Measurements from ENCODE around the gene PCDHA8.

Gene PCDHA8

GRCh38 chr5:140855772-140856674 lies 15.0 kb downstream of the PCDHA8 start, which contains the start of gene PCDHA10:
Gene PCDHA10 (plus strand): TSS chr5:140855897. CDS start chr5:140856049, 152 bp downstream.
- Histone ChIP-seq H3K4me1 (no peaks in the 10 kb centered on the region), H3K27ac (no peak within 1 kb of the TSS), H4K20me1 (no peaks in the 10 kb centered on the region), H3K9me3 (peaks cover 26% of the 10 kb centered on the region), H3K4me3 (no peak within 1 kb of the TSS), H3K9ac (no peak within 1 kb of the TSS), H3K27me3 (no peaks in the 10 kb centered on the region), H3K4me2 (no peak within 1 kb of the TSS), H3K36me3 (no peaks in the 10 kb centered on the region)
- TF ChIP-seq Cebpa-rat (IDR thresholded peaks at IDR 0.05), result no peak

GRCh38 chr5:140857177-140857986 lies 16.4 kb downstream of the PCDHA8 start:
- peaks cover 39% of the 10 kb centered on the region for H3K9me3 ChIP-seq
- TF ChIP-seq Cebpa-rat (IDR thresholded peaks at IDR 0.05), result no peak
- H3K27ac ChIP-seq, result no peak overlapping the region
- no peaks in the 10 kb centered on the region for H3K27me3 ChIP-seq
- no peak overlapping the region for H3K4me3 ChIP-seq
- H3K9ac ChIP-seq, result no peak overlapping the region
- no peaks in the 10 kb centered on the region for H3K4me1 ChIP-seq
- H3K4me2 ChIP-seq, result no peak overlapping the region
- H3K36me3 ChIP-seq, result no peaks in the 10 kb centered on the region
- no peaks in the 10 kb centered on the region for H4K20me1 ChIP-seq

DNA sequence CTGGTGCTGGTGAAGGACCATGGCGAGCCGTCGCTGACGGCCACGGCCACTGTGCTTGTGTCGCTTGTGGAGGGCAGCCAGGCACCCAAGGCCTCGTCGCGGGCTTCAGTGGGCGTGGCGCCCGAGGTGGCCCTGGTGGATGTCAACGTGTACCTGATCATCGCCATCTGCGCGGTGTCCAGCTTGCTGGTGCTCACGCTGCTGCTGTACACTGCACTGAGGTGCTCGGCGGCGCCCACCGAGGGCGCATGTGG lies 16.9 kb downstream of the PCDHA8 start:
- Histone ChIP-seq H3K27me3 (no peaks in the 10 kb centered on the region), H3K9ac (no peak overlapping the region), H3K9me3 (peaks cover 45% of the 10 kb centered on the region), H3K4me3 (no peak overlapping the region), H3K4me1 (no peaks in the 10 kb centered on the region), H3K4me2 (no peak overlapping the region), H4K20me1 (no peaks in the 10 kb centered on the region), H3K27ac (no peak overlapping the region), H3K36me3 (no peaks in the 10 kb centered on the region)
- TF ChIP-seq Cebpa-rat (IDR thresholded peaks at IDR 0.05), result no peak

- TF ChIP-seq Cebpa-rat (IDR thresholded peaks at IDR 0.05), result no peak
- H3K4me3 ChIP-seq, result no peak overlapping the region
These were observed 21.7 kb downstream of the PCDHA8 start for GRCh38 chr5:140862441-140863295.

DNA sequence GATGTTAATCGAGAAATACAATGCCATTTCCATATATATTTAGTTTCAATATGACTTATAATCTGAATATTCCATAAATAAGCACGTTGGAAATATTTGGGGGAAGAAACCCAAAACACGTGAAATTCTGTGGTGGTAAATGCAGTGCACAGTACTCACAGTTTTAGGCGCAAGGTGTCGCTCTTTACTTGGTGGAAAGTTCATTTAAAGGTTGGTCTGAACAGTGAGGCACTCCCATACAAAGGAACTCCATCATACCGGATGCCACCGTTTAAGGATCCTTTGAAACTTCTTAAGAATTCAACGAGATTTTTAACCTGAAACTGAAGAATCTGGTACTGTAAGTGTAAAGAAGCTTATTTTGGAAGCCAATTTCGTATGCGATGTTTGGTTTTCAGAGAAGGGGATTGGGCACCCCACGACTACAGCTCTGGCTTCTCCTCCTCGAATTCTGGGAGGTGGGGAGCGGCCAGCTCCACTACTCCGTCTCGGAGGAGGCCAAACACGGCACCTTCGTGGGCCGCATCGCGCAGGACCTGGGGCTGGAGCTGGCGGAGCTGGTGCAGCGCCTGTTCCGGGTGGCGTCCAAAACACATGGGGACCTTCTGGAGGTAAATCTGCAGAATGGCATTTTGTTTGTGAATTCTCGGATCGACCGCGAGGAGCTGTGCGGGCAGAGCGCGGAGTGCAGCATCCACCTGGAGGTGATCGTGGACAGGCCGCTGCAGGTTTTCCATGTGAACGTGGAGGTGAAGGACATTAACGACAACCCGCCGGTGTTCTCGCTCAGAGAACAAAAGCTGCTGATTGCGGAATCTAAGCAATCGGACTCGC lies 28.0 kb downstream of the PCDHA8 start, which contains the start of gene PCDHA11:
Gene PCDHA11, plus strand, starts transcription at position 237 of the 834 bp plus-strand sequence. Its CDS starts 147 bp downstream, at position 384.
- H3K4me2 ChIP-seq, result no peak within 1 kb of the TSS
- H3K9me3 ChIP-seq, result peaks cover 29% of the 10 kb centered on the region
- no peak within 1 kb of the TSS for H3K4me3 ChIP-seq
- no peak for TF ChIP-seq Cebpa-rat (IDR thresholded peaks at IDR 0.05)
- no peaks in the 10 kb centered on the region for H3K4me1 ChIP-seq
- no peaks in the 10 kb centered on the region for H3K27me3 ChIP-seq
- no peaks in the 10 kb centered on the region for H3K36me3 ChIP-seq
- H4K20me1 ChIP-seq, result no peaks in the 10 kb centered on the region
- no peak within 1 kb of the TSS for H3K9ac ChIP-seq
- no peak within 1 kb of the TSS for H3K27ac ChIP-seq

More at GRCh38 chr5:140862441-140863295, 21.7 kb downstream of the PCDHA8 start:
- Histone ChIP-seq H3K27me3 (no peaks in the 10 kb centered on the region), H3K36me3 (no peaks in the 10 kb centered on the region), H3K9me3 (peaks cover 33% of the 10 kb centered on the region), H3K4me1 (no peaks in the 10 kb centered on the region), H3K9ac (no peak overlapping the region), H4K20me1 (no peaks in the 10 kb centered on the region), H3K27ac (no peak overlapping the region), H3K4me2 (no peak overlapping the region)

DNA sequence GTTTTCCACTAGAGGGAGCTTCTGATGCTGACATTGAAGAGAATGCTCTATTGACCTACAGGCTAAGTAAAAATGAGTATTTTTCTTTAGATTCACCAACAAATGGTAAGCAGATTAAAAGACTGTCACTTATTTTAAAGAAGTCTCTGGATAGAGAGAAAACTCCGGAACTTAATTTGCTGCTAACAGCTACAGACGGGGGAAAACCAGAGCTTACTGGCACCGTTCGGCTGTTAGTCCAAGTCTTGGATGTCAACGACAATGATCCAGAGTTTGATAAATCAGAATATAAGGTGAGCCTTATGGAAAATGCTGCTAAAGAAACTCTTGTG lies 28.5 kb downstream of the PCDHA8 start:
- TF ChIP-seq Cebpa-rat (IDR thresholded peaks at IDR 0.05), result no peak
- no peaks in the 10 kb centered on the region for H3K4me1 ChIP-seq
- no peaks in the 10 kb centered on the region for H3K36me3 ChIP-seq
- H3K9ac ChIP-seq, result no peak overlapping the region
- H3K9me3 ChIP-seq, result peaks cover 29% of the 10 kb centered on the region
- H3K27me3 ChIP-seq, result no peaks in the 10 kb centered on the region
- H4K20me1 ChIP-seq, result no peaks in the 10 kb centered on the region
- H3K4me2 ChIP-seq, result no peak overlapping the region
- H3K27ac ChIP-seq, result no peak overlapping the region
- H3K4me3 ChIP-seq, result no peak overlapping the region

DNA sequence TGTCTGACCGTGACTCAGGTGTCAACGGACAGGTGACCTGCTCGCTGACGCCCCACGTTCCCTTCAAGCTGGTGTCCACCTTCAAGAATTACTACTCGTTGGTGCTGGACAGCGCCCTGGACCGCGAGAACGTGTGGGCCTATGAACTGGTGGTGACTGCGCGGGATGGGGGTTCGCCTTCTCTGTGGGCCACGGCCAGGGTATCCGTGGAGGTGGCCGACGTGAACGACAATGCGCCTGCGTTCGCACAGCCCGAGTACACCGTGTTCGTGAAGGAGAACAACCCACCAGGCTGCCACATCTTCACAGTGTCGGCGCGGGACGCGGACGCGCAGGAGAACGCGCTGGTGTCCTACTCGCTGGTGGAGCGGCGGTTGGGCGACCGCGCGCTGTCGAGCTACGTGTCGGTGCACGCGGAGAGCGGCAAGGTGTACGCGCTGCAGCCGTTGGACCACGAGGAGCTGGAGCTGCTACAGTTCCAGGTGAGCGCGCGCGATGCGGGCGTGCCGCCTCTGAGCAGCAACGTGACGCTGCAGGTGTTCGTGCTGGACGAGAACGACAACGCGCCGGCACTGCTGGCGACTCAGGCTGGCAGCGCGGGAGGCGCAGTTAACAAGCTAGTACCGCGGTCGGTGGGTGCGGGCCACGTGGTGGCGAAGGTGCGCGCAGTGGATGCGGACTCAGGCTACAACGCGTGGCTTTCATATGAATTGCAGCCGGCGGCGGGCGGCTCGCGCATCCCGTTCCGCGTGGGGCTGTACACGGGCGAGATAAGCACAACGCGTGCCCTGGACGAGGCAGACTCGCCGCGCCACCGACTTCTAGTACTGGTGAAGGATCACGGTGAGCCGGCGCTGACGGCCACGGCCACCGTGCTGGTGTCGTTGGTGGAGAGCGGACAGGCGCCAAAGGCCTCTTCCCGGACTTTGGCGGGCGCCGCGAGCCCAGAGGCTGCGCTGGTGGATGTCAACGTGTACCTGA lies 29.5 kb downstream of the PCDHA8 start:
- H3K9ac ChIP-seq, result no peak overlapping the region
- H3K9me3 ChIP-seq, result peaks cover 34% of the 10 kb centered on the region
- H3K4me3 ChIP-seq, result no peak overlapping the region
- H3K4me2 ChIP-seq, result no peak overlapping the region
- no peak for TF ChIP-seq Cebpa-rat (IDR thresholded peaks at IDR 0.05)
- H3K27me3 ChIP-seq, result no peaks in the 10 kb centered on the region
- no peaks in the 10 kb centered on the region for H4K20me1 ChIP-seq
- H3K27ac ChIP-seq, result no peak overlapping the region
- H3K4me1 ChIP-seq, result no peaks in the 10 kb centered on the region
- no peaks in the 10 kb centered on the region for H3K36me3 ChIP-seq

Data from BLaER1 (cell line).